ENCODE measurements around the gene ADORA2A.

DNA sequence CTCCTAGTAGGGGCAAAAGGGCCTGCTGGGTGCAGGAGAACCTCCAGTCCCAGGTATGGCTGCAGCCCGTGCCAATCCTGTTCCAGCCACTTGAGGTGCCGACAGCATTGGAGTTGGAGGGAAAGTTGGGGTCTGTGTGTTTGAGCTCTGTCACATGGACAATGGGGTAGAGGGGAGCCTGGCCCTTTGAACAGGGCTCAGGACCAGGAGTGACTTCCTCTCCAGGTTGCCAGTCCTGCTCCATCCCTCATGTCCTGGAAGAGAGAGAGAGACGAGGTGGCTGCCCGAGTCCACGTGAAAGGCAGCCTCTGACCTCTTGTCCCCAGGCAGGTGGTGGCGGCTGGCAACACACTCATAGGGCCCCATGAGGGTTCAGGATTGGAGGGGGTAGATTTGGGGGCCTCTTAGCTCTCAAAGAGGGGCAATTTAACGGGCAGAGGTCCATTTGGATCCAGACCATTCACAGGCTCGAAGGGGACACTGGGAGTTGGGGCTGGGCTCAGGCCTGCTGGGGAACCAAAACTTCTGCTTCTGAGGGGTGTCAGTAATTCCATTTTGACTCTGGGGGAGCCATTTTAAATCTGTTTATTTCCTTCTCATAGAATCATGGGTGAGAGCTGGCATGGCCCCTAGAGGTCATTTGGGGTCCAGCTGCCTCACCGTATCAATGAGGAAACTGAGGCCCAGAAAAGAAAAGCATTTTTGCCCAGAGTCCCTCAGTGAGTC lies 4.1 kb downstream of the ADORA2A start:
- TF ChIP-seq, protein P1, sequence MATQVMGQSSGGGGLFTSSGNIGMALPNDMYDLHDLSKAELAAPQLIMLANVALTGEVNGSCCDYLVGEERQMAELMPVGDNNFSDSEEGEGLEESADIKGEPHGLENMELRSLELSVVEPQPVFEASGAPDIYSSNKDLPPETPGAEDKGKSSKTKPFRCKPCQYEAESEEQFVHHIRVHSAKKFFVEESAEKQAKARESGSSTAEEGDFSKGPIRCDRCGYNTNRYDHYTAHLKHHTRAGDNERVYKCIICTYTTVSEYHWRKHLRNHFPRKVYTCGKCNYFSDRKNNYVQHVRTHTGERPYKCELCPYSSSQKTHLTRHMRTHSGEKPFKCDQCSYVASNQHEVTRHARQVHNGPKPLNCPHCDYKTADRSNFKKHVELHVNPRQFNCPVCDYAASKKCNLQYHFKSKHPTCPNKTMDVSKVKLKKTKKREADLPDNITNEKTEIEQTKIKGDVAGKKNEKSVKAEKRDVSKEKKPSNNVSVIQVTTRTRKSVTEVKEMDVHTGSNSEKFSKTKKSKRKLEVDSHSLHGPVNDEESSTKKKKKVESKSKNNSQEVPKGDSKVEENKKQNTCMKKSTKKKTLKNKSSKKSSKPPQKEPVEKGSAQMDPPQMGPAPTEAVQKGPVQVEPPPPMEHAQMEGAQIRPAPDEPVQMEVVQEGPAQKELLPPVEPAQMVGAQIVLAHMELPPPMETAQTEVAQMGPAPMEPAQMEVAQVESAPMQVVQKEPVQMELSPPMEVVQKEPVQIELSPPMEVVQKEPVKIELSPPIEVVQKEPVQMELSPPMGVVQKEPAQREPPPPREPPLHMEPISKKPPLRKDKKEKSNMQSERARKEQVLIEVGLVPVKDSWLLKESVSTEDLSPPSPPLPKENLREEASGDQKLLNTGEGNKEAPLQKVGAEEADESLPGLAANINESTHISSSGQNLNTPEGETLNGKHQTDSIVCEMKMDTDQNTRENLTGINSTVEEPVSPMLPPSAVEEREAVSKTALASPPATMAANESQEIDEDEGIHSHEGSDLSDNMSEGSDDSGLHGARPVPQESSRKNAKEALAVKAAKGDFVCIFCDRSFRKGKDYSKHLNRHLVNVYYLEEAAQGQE (IDR thresholded peaks at IDR 0.05; ENCODE audit: insufficient read depth in 1 of 2, low read depth in 2 of 2, low read length in 2 of 2): no peak
- no peak for TF ChIP-seq TAF1 (IDR thresholded peaks at IDR 0.05; ENCODE audit: borderline replicate concordance, insufficient read depth, low read length)
- no peak for TF ChIP-seq POLR2AphosphoS5 (IDR thresholded peaks at IDR 0.05; ENCODE audit: low read depth, low read length)
- TF ChIP-seq FOXP2 (optimal IDR thresholded peaks at IDR 0.05; ENCODE audit: borderline replicate concordance, extremely low read depth, extremely low read length, insufficient read depth): no peak

Data from PFSK-1 (cell line).